Subcutaneous preadipocyte (primary cell): ENCODE measurements around the gene MAS1. TPM values are rescaled to one million over a fixed set of nuclear protein-coding genes. Genes with fewer than 3 reads are reported as not detected.

Experiments used
- total RNA-seq: library from RNA; depleted of rRNA; stranded (reverse); fragments of >200 nt; gene quantifications from 2 replicates; pipeline ENCODE4 v1.2.3, GENCODE V29; 2012

MAS1 gene
- not detected in 2 replicates for total RNA-seq

DNA sequence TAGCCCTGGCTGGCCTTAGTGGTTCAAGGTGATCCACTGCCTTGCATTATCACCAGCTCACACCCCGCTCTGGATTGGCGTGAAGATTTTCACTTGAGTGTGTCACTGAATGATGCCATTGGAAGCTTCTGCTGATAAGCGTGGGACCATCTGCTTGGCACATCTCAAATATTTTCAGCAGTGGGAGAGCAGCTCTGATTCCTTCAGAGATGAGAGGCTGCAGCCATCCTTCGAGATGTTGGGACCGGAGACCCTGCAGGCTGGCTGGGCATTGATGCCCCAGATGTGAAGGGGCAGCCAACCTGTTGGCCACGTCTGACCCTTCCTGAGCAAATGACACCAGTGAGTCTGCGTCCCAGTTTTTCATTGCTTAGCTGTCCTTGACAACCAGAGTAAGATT is at the start of gene MAS1:
Gene MAS1, plus strand, starts transcription at position 197 of the 400 bp plus-strand sequence. CDS start 15,968 bp downstream, outside the sequence.

Other genes starting within 250 kb of the MAS1 start
- gene SOD2, start 197.7 kb upstream of the MAS1 start, total RNA-seq = 189 and 468 TPM in 2 replicates
- gene WTAP, start 163.5 kb upstream of the MAS1 start, total RNA-seq = 100 and 109 TPM in 2 replicates
- 90.8 and 130 TPM in 2 replicates for gene ACAT2, start 128.9 kb upstream of the MAS1 start, total RNA-seq
- gene TCP1, start 101.4 kb upstream of the MAS1 start, total RNA-seq = 253 and 314 TPM in 2 replicates
- gene MRPL18, start 100.5 kb upstream of the MAS1 start, total RNA-seq = 79.0 and 88.4 TPM in 2 replicates
- gene PNLDC1, start 90.7 kb upstream of the MAS1 start, total RNA-seq = 0.73 TPM in 1 of 2 replicates, not detected in the other
- gene IGF2R, start 78.1 kb downstream of the MAS1 start, total RNA-seq = 108 and 148 TPM in 2 replicates
- gene SLC22A1, start 230.8 kb downstream of the MAS1 start, total RNA-seq = 0.78 and 1.5 TPM in 2 replicates